H1 (cell line): ENCODE results near the gene ZFYVE21. TPM values are rescaled to one million over a fixed set of nuclear protein-coding genes. Genes with fewer than 3 reads are reported as not detected.

Experiments
- ATF3 ChIP-seq: IDR thresholded peaks from 2 replicates; pipeline ENCODE4 v1.6.1; 2011; ENCODE audit warnings: low read depth, mild to moderate bottlenecking, low read length; ENCODE audit not compliant: insufficient read depth
- CHD7 ChIP-seq: fragments of 300-600 bp; sonication (generic); IDR thresholded peaks from 2 replicates; pipeline ENCODE4 v1.7.1; 2012; ENCODE audit warnings: low read length, moderate library complexity, mild to moderate bottlenecking, inconsistent platforms; ENCODE audit not compliant: insufficient replicate concordance
- CTBP2 ChIP-seq: IDR thresholded peaks from 2 replicates; pipeline ENCODE4 v1.7.0; 2011; ENCODE audit warnings: borderline replicate concordance, mild to moderate bottlenecking, moderate library complexity, mixed read lengths, low read length; ENCODE audit not compliant: insufficient read depth, insufficient read length
- GTF2F1 ChIP-seq: IDR thresholded peaks from 2 replicates; pipeline ENCODE4 v1.6.1; 2012; ENCODE audit warnings: low read depth, low read length, improper control_type of control experiment, borderline replicate concordance
- JUN ChIP-seq: IDR thresholded peaks from 2 replicates; pipeline ENCODE4 v1.6.1; 2011; ENCODE audit warnings: low read depth, mild to moderate bottlenecking, improper control_type of control experiment, low read length
- JUND ChIP-seq: IDR thresholded peaks from 2 replicates; pipeline ENCODE4 v1.6.1; 2011; ENCODE audit warnings: mild to moderate bottlenecking, improper control_type of control experiment, low read length
- NANOG ChIP-seq: IDR thresholded peaks from 2 replicates; pipeline ENCODE4 v1.6.1; 2011; ENCODE audit warnings: low read length, low read depth, mild to moderate bottlenecking, inconsistent platforms; ENCODE audit not compliant: insufficient read depth, poor library complexity, severe bottlenecking
- POLR2AphosphoS5 ChIP-seq: IDR thresholded peaks from 2 replicates; pipeline ENCODE4 v1.6.1; 2011; ENCODE audit warnings: low read depth, low read length
- TAF7 ChIP-seq: optimal IDR thresholded peaks from 2 replicates; pipeline ENCODE3; 2011; ENCODE audit warnings: low read depth, mild to moderate bottlenecking, inconsistent platforms, low read length, moderate library complexity, borderline replicate concordance
- polyA plus RNA-seq, 7 experiments: library from polyadenylated mRNA; depleted of rRNA in 3 of 7; stranded (reverse) in 5 of 7; unstranded in 2 of 7; fragments of >200 nt in 5 of 7; fragments of 200-250 nt in 2 of 7; gene quantifications; 1 replicate in 5 of 7; 2 replicates in 1 of 7; 4 replicates in 1 of 7; pipeline versions ENCODE4 v1.2.1 to v1.2.3, GENCODE V29; 2011 to 2013; ENCODE audit warnings: missing spikeins in 2 of 7, mixed read lengths in 2 of 7
- total RNA-seq: library from RNA; stranded (reverse); fragmentation: NEBNext Ultra II Directional; extraction: Animal tissue kit (Norgen Biotek cat#: 25700); gene quantifications from 2 replicates; pipeline ENCODE4 v1.2.1, GENCODE V29; 2021

The ZFYVE21 gene
- total and polyA plus RNA-seq, 2 of the 8 experiments (the other 6 are each of a cell fraction or from before 2014, with no cell fraction given) = 53.4 to 127 TPM

GRCh38 chr14:103738701-103739451 is 23.3 kb downstream of the ZFYVE21 start (continued):
- no peak for TF ChIP-seq CHD7
- TF ChIP-seq TAF7 = no peak
- no peak for TF ChIP-seq JUN
- no peak for TF ChIP-seq CTBP2
- no peak for TF ChIP-seq POLR2AphosphoS5
- TF ChIP-seq ATF3 = no peak
- no peak for TF ChIP-seq GTF2F1
- no peak for TF ChIP-seq NANOG
- no peak for TF ChIP-seq JUND
